PFSK-1 (cell line): ENCODE results near the gene CLEC16A.

Experiments
- FOXP2 ChIP-seq: optimal IDR thresholded peaks from 2 replicates; pipeline ENCODE3; 2011; ENCODE audit warnings: borderline replicate concordance, control low read depth, inconsistent platforms; ENCODE audit not compliant: insufficient read depth; ENCODE audit errors: extremely low read length, extremely low read depth
- POLR2AphosphoS5 ChIP-seq: IDR thresholded peaks from 2 replicates; pipeline ENCODE4 v1.6.1; 2012; ENCODE audit warnings: low read depth, mild to moderate bottlenecking, control low read depth, low read length, moderate library complexity
- SIN3A ChIP-seq: IDR thresholded peaks from 2 replicates; pipeline ENCODE4 v1.6.1; 2012; ENCODE audit warnings: mild to moderate bottlenecking, low read length, moderate library complexity, borderline replicate concordance; ENCODE audit not compliant: insufficient read depth
- TAF1 ChIP-seq: IDR thresholded peaks from 2 replicates; pipeline ENCODE4 v1.6.1; 2012; ENCODE audit warnings: low read length, control low read depth, borderline replicate concordance; ENCODE audit not compliant: insufficient read depth
- TF ChIP-seq, protein P1 (sequence below), 2 experiments: IDR thresholded peaks; 2 replicates each; pipeline versions ENCODE4 v1.6.1 to v1.8.0; 2011 to 2012; ENCODE audit warnings: low read depth in 2 of 2, low read length in 2 of 2, control low read depth in 1 of 2, inconsistent platforms in 1 of 2, mild to moderate bottlenecking in 1 of 2, moderate library complexity in 1 of 2; ENCODE audit not compliant: insufficient read depth in 1 of 2

The CLEC16A gene

DNA sequence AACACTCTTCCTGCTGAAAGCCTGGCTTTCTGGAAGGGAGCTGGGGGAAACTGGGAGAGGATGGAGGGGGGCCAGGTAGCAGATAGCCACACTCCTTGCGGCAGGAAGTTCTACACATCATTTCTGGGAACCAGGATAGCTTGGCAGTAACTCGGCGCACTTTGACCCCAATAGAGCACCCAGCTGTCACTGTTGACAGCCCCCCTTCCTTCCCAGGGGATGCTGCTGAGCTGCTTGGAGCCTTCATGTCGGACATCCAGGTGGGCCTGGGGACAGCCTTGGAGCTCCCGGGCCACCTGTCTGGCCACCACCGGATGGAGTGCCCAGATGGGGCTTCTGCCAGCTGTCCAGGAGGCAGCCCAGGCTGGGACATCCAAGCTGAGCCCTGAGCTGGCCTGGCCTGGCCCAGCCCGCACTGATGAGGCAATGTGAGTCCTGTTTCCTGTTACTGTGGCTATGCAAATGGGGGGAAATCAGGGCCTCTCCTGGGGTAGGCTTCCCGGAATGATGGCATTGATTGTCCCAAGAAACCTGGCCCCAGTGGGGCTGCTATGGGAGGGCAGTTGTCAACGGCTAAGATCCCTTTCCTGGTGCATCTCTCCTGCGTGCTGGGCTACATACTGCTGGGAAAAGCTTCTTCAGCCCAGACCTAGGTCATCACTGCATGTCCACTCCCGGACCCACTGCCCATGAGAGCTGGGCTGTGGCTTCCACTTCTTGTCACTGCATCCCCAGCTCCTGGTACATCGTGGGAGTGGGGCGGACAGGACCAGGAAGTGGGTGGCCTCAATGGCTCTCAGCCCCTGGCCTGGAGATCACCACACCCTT is 261.6 kb downstream of the CLEC16A start:
- no peak for TF ChIP-seq POLR2AphosphoS5

- TF ChIP-seq FOXP2 = no peak
- TF ChIP-seq, protein P1, sequence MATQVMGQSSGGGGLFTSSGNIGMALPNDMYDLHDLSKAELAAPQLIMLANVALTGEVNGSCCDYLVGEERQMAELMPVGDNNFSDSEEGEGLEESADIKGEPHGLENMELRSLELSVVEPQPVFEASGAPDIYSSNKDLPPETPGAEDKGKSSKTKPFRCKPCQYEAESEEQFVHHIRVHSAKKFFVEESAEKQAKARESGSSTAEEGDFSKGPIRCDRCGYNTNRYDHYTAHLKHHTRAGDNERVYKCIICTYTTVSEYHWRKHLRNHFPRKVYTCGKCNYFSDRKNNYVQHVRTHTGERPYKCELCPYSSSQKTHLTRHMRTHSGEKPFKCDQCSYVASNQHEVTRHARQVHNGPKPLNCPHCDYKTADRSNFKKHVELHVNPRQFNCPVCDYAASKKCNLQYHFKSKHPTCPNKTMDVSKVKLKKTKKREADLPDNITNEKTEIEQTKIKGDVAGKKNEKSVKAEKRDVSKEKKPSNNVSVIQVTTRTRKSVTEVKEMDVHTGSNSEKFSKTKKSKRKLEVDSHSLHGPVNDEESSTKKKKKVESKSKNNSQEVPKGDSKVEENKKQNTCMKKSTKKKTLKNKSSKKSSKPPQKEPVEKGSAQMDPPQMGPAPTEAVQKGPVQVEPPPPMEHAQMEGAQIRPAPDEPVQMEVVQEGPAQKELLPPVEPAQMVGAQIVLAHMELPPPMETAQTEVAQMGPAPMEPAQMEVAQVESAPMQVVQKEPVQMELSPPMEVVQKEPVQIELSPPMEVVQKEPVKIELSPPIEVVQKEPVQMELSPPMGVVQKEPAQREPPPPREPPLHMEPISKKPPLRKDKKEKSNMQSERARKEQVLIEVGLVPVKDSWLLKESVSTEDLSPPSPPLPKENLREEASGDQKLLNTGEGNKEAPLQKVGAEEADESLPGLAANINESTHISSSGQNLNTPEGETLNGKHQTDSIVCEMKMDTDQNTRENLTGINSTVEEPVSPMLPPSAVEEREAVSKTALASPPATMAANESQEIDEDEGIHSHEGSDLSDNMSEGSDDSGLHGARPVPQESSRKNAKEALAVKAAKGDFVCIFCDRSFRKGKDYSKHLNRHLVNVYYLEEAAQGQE (IDR thresholded peaks at IDR 0.05; ENCODE audit: insufficient read depth in 1 of 2, low read depth in 2 of 2, low read length in 2 of 2) = no peak
- TF ChIP-seq POLR2AphosphoS5 = no peak
- TF ChIP-seq TAF1 = no peak
- no peak for TF ChIP-seq SIN3A
These were observed 263.3 kb downstream of the CLEC16A start for GRCh38 chr16:11207646-11208045.

- TF ChIP-seq SIN3A (no peak), POLR2AphosphoS5 (no peak), TAF1 (no peak), FOXP2 (no peak)
- TF ChIP-seq, protein P1 (IDR thresholded peaks at IDR 0.05; ENCODE audit: insufficient read depth in 1 of 2, low read depth in 2 of 2, low read length in 2 of 2) = no peak
These were observed 264.7 kb downstream of the CLEC16A start for GRCh38 chr16:11208916-11209665.

DNA sequence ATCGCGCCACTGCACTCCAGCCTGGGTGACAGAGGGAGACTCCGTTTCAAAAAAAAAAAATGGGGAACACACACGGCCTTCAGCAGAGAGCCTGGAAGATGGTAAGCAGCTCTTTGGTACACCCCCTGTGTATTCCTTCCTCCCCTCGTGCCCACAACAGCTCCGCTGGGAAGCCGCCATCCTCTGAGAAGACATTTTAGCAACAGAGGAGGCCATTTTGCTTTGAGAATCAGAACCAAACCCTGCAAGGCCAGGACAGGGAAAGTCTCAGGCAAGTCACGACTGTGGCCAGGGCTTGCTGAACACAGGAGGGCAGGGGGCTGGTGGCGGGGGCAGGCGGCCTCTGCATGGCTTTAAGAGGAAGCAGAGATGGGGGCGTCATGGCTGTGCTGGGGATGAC is 265.9 kb downstream of the CLEC16A start:
- TF ChIP-seq POLR2AphosphoS5 (no peak), FOXP2 (no peak)
- TF ChIP-seq, protein P1 (IDR thresholded peaks at IDR 0.05; ENCODE audit: insufficient read depth in 1 of 2, low read depth in 2 of 2, low read length in 2 of 2) = no peak

DNA sequence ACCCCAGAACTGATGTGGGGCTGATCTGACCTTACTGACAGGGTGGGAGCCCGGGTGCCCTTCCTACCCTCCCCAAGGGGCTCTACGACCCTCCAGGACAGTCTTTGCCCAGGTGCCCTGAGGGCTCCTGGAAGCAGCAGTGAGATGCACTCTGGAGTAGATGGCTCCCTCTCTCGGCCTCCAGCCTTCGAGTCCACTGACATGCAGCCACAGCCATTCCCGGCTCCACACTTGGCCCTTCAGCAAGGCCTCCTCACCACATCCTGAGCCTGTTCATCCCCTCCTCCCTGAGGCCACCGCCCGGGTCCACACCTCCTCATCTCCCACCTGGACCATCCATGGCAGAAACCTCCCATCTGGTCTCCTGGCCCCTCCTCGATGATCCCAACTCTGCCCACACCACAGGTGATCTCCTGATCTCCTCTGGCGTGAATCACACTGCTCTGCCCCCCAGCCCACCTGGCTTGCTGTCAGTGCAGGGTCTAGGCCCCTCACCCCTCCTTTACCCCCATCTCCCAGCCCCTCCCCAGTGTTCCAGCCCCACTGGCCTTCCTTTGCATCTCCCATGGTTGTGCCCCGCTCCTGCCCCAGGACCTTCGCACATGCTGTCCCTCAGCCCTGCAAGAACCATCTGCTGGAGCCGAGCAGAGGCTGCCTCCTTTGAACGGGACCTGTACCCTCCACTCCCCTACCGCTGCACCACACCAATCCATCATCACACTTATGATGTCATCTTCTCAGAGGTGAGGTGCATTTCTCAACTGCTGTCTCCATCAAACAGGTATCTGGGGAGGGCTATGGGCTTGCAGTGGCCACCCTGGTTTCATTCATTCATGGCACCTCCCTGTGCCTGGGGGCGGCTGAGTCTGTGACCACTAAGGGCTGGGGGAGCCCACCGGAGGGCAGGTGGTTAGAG is 267.0 kb downstream of the CLEC16A start:
- TF ChIP-seq, protein P1 (IDR thresholded peaks at IDR 0.05; ENCODE audit: insufficient read depth in 1 of 2, low read depth in 2 of 2, low read length in 2 of 2) = no peak
- TF ChIP-seq SIN3A (no peak), TAF1 (no peak), FOXP2 (no peak), POLR2AphosphoS5 (no peak)
